Panc1 (cell line): Measurements from ENCODE around the gene NOP10. TPM values are rescaled to one million over a fixed set of nuclear protein-coding genes. Genes with fewer than 3 reads are reported as not detected.

Experiments
- ATAC-seq: fragments of 200-7000 bp; cut with Tn5 transposase; 2 replicates; pipeline ENCODE4 v1.9.1; 2020; ENCODE audit warnings: mild to moderate bottlenecking, moderate library complexity
- BruUV-seq: library from RNA; stranded (reverse); fragments of 400-500 nt; replicated peaks from 2 replicates; lab custom pipeline; 2021; lab: Mats Ljungman, UMichigan
- CTCF ChIA-PET: fragments of 300-600 bp; sonication (Branson Sonifier 250); formaldehyde crosslinking; loops from one replicate; lab custom pipeline; 2022; ENCODE audit warnings: antibody characterized with exemption; lab: Charles Lee
- POLR2A ChIA-PET: fragments of 300-600 bp; sonication (Branson Sonifier 250); formaldehyde crosslinking; loops from one replicate; lab custom pipeline; 2022; ENCODE audit warnings: antibody characterized with exemption; lab: Charles Lee
- DNase-seq: peaks from one replicate; pipeline ENCODE4 v3.0.0-alpha.2; 2010; ENCODE audit warnings: low read depth, low spot score
- H3K27ac ChIP-seq: 2 replicates; pipeline ENCODE4 v1.5.1; 2011; ENCODE audit warnings: mild to moderate bottlenecking, low read length, inconsistent platforms
- H3K27me3 ChIP-seq: fragments of 200-500 bp; sonication (Bioruptor generic); 2 replicates; pipeline ENCODE4 v1.6.0; 2014; ENCODE audit warnings: low read length, inconsistent platforms; ENCODE audit not compliant: control insufficient read depth, insufficient read depth
- H3K36me3 ChIP-seq: fragments of 200-500 bp; sonication (Bioruptor generic); 2 replicates; pipeline ENCODE4 v1.5.1; 2014; ENCODE audit warnings: inconsistent platforms, mild to moderate bottlenecking, low read length, moderate library complexity; ENCODE audit not compliant: control insufficient read depth, insufficient read depth
- H3K4me1 ChIP-seq: 2 replicates; pipeline ENCODE4 v1.5.1; 2011; ENCODE audit warnings: inconsistent platforms, mild to moderate bottlenecking, low read length, moderate library complexity; ENCODE audit not compliant: control insufficient read depth, insufficient read depth
- H3K4me3 ChIP-seq, 2 experiments: 2 replicates each; pipeline ENCODE4 v1.5.1; 2011 to 2012; ENCODE audit warnings: low read depth in 2 of 2, low read length in 2 of 2, mild to moderate bottlenecking in 2 of 2, inconsistent platforms in 1 of 2, moderate library complexity in 1 of 2
- H3K9me3 ChIP-seq: fragments of 200-500 bp; sonication (Bioruptor generic); 2 replicates; pipeline ENCODE4 v1.5.1; 2014; ENCODE audit warnings: low read depth, mild to moderate bottlenecking, inconsistent platforms, low read length, moderate library complexity; ENCODE audit not compliant: control insufficient read depth, insufficient read depth
- CTCF ChIP-seq: fragments of 450-650 bp; IDR thresholded peaks from 2 replicates; pipeline ENCODE4 v1.5.1; 2017; ENCODE audit warnings: mild to moderate bottlenecking
- POLR2AphosphoS5 ChIP-seq: IDR thresholded peaks from 2 replicates; pipeline ENCODE4 v1.6.1; 2012; ENCODE audit warnings: mild to moderate bottlenecking, low read depth, low read length, moderate library complexity
- SIN3A ChIP-seq: IDR thresholded peaks from 2 replicates; pipeline ENCODE4 v1.6.1; 2012; ENCODE audit warnings: low read depth, mild to moderate bottlenecking, low read length, moderate library complexity, borderline replicate concordance; ENCODE audit not compliant: insufficient read depth
- TCF7L2 ChIP-seq: IDR thresholded peaks from 2 replicates; pipeline ENCODE4 v1.6.1; 2011; ENCODE audit warnings: mild to moderate bottlenecking, low read depth, low read length, inconsistent platforms
- in situ Hi-C: cut with HindIII; loops from 2 replicates; pipeline ENCODE4 v1.10.0; 2016; ENCODE audit warnings: low sequenced_read_pairs, low pct_unique_long_range_greater_than_20kb
- intact Hi-C: fragments of 100-400 bp; cut with micrococcal nuclease; formaldehyde crosslinking; loops from one replicate; pipeline ENCODE4 v1.10.0; 2022; ENCODE audit not compliant: unreplicated experiment
- total RNA-seq: library from RNA; stranded (reverse); gene quantifications from one replicate; pipeline ENCODE4 v1.2.1, GENCODE V29; 2021; ENCODE audit not compliant: unreplicated experiment
- TF ChIP-seq, protein P1 (sequence below), 2 experiments: IDR thresholded peaks; 2 replicates each; pipeline ENCODE4 v1.6.1; 2011 to 2012; ENCODE audit warnings: low read depth in 2 of 2, control low read depth in 1 of 2, low read length in 1 of 2, mild to moderate bottlenecking in 1 of 2, moderate library complexity in 1 of 2; ENCODE audit not compliant: insufficient read depth in 1 of 2

NOP10 gene
- total RNA-seq, 1 experiment from 2014 or later, result 306 TPM

- CTCF ChIA-PET, result interaction anchor here (0.8 kb wide), 1 partner anchor 17 kb away, joined by 12 read pairs; the partner anchor contains the start of genes NOP10 and NUTM1
- Histone ChIP-seq H3K27ac (no peak overlapping the region), H3K9me3 (no peaks in the 10 kb centered on the region), H3K4me1 (peaks cover under 1% of the 10 kb centered on the region; the same call in 1 of the 2 replicates), H3K27me3 (no peaks in the 10 kb centered on the region), H3K4me3 (no peak overlapping the region), H3K36me3 (peaks cover 8% of the 10 kb centered on the region; the same call in 1 of the 2 replicates)
- in situ Hi-C loops (no loop called here), intact Hi-C loops (no loop called here)
- DNase-seq, result no peak
- BruUV-seq, result no TSS peak
- 0 out of 2 replicates have a peak, but pooled peaks have one; percentile 40 for ATAC-seq
- TF ChIP-seq, protein P1, sequence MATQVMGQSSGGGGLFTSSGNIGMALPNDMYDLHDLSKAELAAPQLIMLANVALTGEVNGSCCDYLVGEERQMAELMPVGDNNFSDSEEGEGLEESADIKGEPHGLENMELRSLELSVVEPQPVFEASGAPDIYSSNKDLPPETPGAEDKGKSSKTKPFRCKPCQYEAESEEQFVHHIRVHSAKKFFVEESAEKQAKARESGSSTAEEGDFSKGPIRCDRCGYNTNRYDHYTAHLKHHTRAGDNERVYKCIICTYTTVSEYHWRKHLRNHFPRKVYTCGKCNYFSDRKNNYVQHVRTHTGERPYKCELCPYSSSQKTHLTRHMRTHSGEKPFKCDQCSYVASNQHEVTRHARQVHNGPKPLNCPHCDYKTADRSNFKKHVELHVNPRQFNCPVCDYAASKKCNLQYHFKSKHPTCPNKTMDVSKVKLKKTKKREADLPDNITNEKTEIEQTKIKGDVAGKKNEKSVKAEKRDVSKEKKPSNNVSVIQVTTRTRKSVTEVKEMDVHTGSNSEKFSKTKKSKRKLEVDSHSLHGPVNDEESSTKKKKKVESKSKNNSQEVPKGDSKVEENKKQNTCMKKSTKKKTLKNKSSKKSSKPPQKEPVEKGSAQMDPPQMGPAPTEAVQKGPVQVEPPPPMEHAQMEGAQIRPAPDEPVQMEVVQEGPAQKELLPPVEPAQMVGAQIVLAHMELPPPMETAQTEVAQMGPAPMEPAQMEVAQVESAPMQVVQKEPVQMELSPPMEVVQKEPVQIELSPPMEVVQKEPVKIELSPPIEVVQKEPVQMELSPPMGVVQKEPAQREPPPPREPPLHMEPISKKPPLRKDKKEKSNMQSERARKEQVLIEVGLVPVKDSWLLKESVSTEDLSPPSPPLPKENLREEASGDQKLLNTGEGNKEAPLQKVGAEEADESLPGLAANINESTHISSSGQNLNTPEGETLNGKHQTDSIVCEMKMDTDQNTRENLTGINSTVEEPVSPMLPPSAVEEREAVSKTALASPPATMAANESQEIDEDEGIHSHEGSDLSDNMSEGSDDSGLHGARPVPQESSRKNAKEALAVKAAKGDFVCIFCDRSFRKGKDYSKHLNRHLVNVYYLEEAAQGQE (IDR thresholded peaks at IDR 0.05; ENCODE audit: insufficient read depth in 1 of 2, low read depth in 2 of 2, low read length in 1 of 2), result no peak
- TF ChIP-seq SIN3A (no peak), TCF7L2 (no peak), POLR2AphosphoS5 (no peak), CTCF (no peak)
- POLR2A ChIA-PET, result no interaction called here
Measured at GRCh38 chr15:34360298-34360697, 17.4 kb upstream of the NOP10 start.

- Histone ChIP-seq H3K27me3 (no peaks in the 10 kb centered on the region), H3K36me3 (peaks cover 8% of the 10 kb centered on the region; the same call in 1 of the 2 replicates), H3K4me1 (no peaks in the 10 kb centered on the region), H3K9me3 (no peaks in the 10 kb centered on the region), H3K27ac (no peak overlapping the region), H3K4me3 (no peak overlapping the region)
- TF ChIP-seq POLR2AphosphoS5 (no peak), SIN3A (no peak), CTCF (no peak), TCF7L2 (no peak)
- TF ChIP-seq, protein P1 (IDR thresholded peaks at IDR 0.05; ENCODE audit: insufficient read depth in 1 of 2, low read depth in 2 of 2, low read length in 1 of 2), result no peak
- BruUV-seq, result TSS peak; percentile 45
- POLR2A ChIA-PET, result no interaction called here
- CTCF ChIA-PET, result no interaction called here
- in situ Hi-C loops (no loop called here), intact Hi-C loops (no loop called here)
- no peak for DNase-seq
- peak; percentile 13; the same call in 1 of the 2 replicates for ATAC-seq
Measured at GRCh38 chr15:34359416-34359815, 16.5 kb upstream of the NOP10 start.
